ENCODE measurements around the gene CNGA1. TPM values are rescaled to one million over a fixed set of nuclear protein-coding genes. Genes with fewer than 3 reads are reported as not detected.
"Not testable (repeated sequence)": the region's sequence is repeated elsewhere in the genome, so short reads cannot be mapped to it uniquely, and the experiment has no call there.

The CNGA1 gene
- total RNA-seq, 1 experiment from 2014 or later = not detected

GRCh38 chr4:48031802-48032525, 15.5 kb upstream of the CNGA1 start:
- peak; percentile 75 for DNase-seq (ENCODE audit: low read depth)

GRCh38 chr4:48030470-48030869, 14.0 kb upstream of the CNGA1 start:
- DNase-seq (ENCODE audit: low read depth) = no peak

GRCh38 chr4:48028696-48029095, 12.2 kb upstream of the CNGA1 start:
- DNase-seq (ENCODE audit: low read depth) = peak; percentile 8

- DNase-seq (ENCODE audit: low read depth) = no peak
These were observed 11.2 kb upstream of the CNGA1 start for GRCh38 chr4:48027653-48028052.

GRCh38 chr4:48025005-48025404, 8.5 kb upstream of the CNGA1 start:
- peak; percentile 37 for DNase-seq (ENCODE audit: low read depth)

GRCh38 chr4:48024522-48024921, 8.0 kb upstream of the CNGA1 start:
- DNase-seq (ENCODE audit: low read depth) = no peak

- DNase-seq (ENCODE audit: low read depth) = no peak
These were observed 5.8 kb upstream of the CNGA1 start for GRCh38 chr4:48022192-48022799.

- no peak for DNase-seq (ENCODE audit: low read depth)
These were observed 4.6 kb upstream of the CNGA1 start for GRCh38 chr4:48021100-48021499.

GRCh38 chr4:48018112-48018511, 1.6 kb upstream of the CNGA1 start:
- DNase-seq (ENCODE audit: low read depth) = no peak

- DNase-seq (ENCODE audit: low read depth) = peak; percentile 77
These were observed 659 bp upstream of the CNGA1 start for GRCh38 chr4:48017108-48017571.

- DNase-seq (ENCODE audit: low read depth) = no peak
These were observed 803 bp downstream of the CNGA1 start for GRCh38 chr4:48015678-48016077.

- no peak for DNase-seq (ENCODE audit: low read depth)
These were observed 1.3 kb downstream of the CNGA1 start for GRCh38 chr4:48015216-48015615.

GRCh38 chr4:48012824-48013223, 3.7 kb downstream of the CNGA1 start:
- DNase-seq (ENCODE audit: low read depth) = no peak

GRCh38 chr4:48011722-48012121, 4.8 kb downstream of the CNGA1 start:
- DNase-seq (ENCODE audit: low read depth) = no peak

- DNase-seq (ENCODE audit: low read depth) = not testable (repeated sequence)
These were observed 5.6 kb downstream of the CNGA1 start for GRCh38 chr4:48010906-48011305.

GRCh38 chr4:48008021-48008596, 8.4 kb downstream of the CNGA1 start:
- DNase-seq (ENCODE audit: low read depth) = peak; percentile 14

- DNase-seq (ENCODE audit: low read depth) = no peak
These were observed 10.7 kb downstream of the CNGA1 start for GRCh38 chr4:48005781-48006180.

- peak; percentile 54 for DNase-seq (ENCODE audit: low read depth)
These were observed 12.9 kb downstream of the CNGA1 start for GRCh38 chr4:48003568-48003967.

GRCh38 chr4:48002267-48002666, 14.2 kb downstream of the CNGA1 start:
- no peak for DNase-seq (ENCODE audit: low read depth)

GRCh38 chr4:47996021-47996420, 20.5 kb downstream of the CNGA1 start:
- no peak for DNase-seq (ENCODE audit: low read depth)

- DNase-seq (ENCODE audit: low read depth) = not testable (repeated sequence)
These were observed 24.0 kb downstream of the CNGA1 start for GRCh38 chr4:47992475-47992874.

GRCh38 chr4:47990145-47990544, 26.3 kb downstream of the CNGA1 start:
- no peak for DNase-seq (ENCODE audit: low read depth)

- DNase-seq (ENCODE audit: low read depth) = no peak
These were observed 41.9 kb downstream of the CNGA1 start for GRCh38 chr4:47974566-47974965.

Data from RPMI7951 (cell line).